GM21619 (cell line): ENCODE data around the gene PODXL.

ENCODE experiments used
- ATAC-seq: cut with Tn5 transposase; IDR thresholded peaks from one replicate; pipeline ENCODE4 v1.9.1; 2021; ENCODE audit not compliant: unreplicated experiment

PODXL gene

GRCh38 chr7:131568510-131568909 is 12.1 kb upstream of the PODXL start:
- no peak for ATAC-seq

DNA sequence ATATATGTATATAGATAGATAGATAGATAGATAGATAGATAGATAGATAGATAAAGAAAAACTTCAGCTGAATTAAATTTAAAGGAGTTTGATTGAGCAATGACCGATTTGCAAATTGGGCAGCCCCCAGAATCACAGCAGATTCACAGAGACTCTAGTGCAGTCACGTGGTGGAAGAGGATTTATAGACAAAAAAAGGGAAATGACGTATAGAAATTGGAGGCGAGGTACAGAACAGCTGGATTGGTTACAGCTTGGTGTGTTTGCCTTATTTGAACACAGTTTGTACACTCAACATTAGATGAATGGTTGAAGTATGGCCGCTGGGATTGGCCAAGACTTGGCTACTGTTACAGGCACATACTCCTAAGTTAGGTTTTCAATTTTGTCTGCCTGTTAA is 8.2 kb upstream of the PODXL start:
- no peak for ATAC-seq

GRCh38 chr7:131563918-131564317 is 7.5 kb upstream of the PODXL start:
- ATAC-seq: no peak

- no peak for ATAC-seq
Measured at GRCh38 chr7:131562941-131563340, 6.5 kb upstream of the PODXL start.

DNA sequence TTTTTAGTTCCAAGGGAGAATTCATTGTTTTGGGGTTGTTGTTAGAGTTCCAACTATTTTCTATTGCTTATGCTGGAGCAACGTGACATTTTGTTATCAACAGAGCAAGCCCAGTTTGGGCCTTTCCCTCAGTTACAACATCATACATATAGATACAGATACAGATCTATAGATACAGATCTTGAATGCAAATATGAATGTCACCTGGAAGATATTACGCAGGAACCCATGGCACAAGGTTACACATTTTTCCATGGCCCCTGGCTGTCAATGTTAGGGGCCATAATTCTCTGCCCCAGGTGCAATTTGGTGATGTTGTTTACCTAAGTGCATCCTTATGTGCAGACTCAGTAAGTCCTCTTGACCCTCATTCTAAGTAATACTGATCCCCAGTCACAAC is 3.6 kb upstream of the PODXL start:
- no peak for ATAC-seq

DNA sequence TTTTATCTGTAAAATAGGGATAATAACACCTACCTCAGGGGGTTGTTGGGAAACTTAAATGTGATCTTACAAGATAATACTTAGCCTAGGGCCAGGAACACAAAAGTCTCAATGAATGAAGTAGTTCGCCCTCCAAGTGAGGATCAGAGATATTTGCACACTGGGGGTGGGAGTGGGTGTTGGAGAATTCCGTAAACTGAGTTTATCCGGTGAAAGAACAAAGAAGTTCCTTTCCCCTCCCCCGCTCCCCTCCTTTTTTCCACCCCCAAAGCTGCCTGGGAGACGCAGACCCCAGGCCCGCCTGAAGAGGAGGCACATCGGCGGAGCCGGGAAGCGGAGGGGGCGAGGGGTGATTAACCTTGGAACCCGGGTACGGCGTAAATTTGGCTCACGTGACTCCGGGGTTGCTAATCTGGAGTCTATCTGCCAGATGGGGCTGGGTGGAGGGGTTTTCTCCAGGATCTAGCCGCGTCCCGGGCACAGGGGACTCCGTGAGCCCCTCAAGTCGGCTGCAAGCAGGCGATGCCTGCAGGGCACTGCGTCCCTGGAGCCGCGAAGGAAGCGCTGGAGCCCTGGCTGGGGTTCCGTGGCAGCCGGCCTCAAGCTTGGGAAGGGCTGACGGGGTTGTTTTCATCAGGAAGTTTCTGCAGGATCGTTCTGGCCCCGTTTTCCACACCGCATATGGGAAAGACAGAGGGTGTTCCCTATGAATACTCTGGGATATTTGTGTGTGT is 1.4 kb upstream of the PODXL start:
- ATAC-seq: no peak

DNA sequence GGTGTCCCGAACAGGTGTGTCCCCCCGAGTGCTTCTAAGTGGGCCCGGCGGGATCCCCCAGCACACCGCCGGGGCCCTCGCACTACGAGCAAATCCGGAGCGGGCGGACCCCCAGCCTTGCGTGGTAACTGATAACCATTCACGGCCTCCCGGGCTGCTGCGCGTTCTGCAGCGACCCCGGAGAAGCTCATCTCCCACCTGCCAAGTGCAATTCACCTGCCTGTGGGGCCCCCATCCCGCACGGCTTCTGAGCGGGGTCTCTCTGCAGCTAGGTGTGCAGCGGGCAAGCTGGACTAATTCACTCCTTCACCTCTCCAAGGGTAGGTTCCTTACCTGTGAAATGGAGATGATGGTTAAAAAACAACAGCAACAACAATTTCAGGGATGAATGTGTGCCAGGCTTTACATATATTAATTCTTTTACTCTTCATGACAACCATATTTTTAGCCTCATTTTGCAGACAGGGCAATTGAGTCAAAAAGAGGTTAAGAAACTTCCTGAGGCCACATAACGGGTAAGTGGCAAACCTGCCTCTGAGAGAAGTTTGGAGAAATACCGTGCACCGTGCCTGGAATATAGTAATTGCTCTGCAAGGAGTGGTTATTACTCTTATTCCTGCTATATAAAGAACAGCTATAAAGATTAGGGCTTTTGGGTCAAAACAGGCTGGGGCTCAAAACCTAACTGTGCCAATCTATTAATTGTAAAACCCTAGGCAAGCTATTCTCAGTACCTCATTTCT is 652 bp upstream of the PODXL start:
- ATAC-seq: no peak

DNA sequence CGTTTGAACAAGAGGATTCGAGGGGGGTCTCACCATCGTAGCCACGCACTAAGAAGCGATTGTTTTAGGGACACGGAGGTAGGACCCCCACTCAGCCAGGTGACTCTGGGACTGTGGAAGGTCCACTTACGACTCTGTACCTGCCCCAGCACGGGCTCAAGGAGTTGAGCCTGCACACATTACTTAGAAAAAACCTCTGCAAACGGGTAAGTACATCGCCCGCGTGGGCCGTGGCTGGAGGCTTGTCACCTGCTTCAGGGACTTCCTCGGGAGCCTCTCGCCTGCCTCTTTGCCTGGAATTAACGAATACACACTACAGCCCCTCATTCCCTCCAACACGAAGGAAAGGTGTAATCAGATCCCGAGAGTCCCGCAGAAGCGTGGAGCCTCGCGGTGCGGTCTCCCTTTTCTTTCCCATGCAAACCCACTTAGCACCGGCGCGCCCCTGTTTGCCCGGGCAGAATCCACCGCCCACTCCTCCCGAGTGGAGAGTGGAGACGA is 826 bp downstream of the PODXL start:
- ATAC-seq: no peak

- ATAC-seq: no peak
Measured at GRCh38 chr7:131554880-131555516, 1.4 kb downstream of the PODXL start.

DNA sequence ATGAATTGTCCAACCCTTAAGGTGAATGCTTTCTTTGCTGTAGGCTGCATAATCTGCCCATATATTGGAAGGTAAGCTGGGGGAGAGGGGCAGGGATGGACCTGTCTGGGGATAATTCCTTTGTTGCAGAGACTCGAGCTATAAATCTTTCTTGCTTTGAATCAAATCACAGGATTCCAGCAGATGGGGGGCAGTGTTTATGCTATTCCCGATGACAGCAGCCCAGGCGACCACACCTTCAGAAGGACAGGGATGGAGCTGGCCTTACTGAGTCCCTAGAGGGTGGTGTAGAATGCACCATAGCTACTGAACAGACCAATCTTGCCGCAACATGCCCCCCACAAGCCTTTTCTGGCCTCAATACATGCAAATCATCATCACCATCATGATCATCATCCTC is 2.5 kb downstream of the PODXL start:
- no peak for ATAC-seq

GRCh38 chr7:131552053-131552452 is 4.4 kb downstream of the PODXL start:
- ATAC-seq: no peak

- ATAC-seq: no peak
Measured at GRCh38 chr7:131550846-131551245, 5.6 kb downstream of the PODXL start.

DNA sequence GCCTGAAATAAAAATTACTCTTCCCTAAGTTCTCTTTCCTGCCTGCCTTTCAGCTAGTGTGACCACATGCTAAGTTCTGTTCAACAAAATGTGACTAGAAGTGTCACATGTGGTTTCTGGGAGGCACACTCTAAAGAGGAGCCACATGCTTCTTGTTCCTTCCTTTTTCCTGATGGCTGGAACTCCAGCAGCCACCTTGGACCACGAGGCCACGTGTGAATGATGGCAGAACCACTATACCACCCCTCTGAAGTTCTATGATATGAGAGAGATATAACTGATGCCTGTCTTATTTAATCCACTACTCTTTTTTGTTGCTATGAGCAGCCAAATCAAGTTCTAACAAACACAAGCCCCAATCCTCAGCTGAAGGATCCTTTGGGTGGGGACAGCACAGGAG is 8.1 kb downstream of the PODXL start:
- no peak for ATAC-seq

GRCh38 chr7:131547589-131547988 is 8.8 kb downstream of the PODXL start:
- ATAC-seq: no peak

DNA sequence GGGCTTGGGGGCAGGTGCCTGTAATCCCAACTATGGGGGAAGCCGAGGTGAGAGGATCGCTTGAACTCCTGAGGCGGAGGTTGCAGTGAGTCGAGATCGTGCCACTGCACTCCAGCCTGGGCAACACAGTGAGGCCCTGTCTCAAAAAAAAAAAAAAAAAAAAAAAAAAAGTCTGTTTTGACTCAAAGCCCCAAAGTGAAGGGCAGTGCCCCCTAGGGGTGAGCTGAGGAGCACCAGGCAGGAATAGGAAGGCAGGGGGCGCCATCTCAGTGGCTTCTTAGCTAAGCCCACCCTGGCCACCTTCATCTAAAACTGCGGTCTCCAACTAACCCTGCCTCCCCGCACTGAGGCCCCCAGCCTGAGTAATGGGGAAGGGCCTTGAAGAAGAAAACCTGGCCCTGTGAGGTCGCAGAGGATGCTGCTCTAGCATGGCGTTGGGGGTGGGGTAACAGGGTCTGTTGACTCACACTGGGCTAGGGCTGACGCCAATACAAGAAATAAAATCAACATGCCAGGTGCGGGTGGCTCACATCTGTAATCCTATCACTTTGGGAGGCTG is 9.8 kb downstream of the PODXL start:
- ATAC-seq: no peak

DNA sequence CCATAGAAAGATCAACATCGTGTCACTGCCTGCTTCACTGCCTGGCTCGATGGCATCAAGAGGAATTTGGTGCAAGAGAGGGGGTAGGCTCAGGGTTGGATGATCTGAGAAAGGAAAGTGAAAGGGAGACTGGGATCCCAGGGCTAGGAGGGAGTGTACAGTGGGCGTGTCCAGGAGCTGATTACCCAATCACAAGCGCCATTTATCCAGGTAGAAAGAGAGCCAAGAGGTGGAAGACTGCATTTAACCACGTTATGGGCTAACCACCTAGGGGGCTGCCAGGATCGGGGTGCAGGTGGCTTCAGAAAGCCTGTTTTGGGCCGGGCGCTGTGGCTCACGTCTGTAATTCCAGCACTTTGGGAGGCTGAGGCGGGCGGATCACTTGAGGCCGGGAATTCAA is 10.3 kb downstream of the PODXL start:
- no peak for ATAC-seq

- ATAC-seq: no peak
Measured at GRCh38 chr7:131544449-131545301, 11.8 kb downstream of the PODXL start.

- no peak for ATAC-seq
Measured at GRCh38 chr7:131544021-131544420, 12.4 kb downstream of the PODXL start.

DNA sequence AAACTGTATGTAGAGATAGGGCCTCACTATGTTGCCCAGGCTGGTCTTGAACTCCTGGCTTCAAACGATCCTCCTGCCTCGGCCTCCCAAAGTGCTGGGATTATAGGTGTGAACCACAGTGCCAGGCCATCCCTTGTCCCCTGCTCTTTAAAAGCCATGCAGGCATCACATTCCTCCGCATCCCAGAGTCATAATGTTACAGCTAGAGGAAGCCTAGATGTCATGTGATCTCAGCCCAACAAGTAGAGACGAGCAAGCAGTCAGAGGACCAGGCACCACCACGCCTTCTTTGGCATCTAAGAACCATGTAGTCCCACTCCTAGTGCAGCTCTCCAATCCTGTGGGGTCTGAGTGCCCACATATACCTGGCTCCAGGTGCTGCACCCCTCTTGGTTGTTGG is 13.1 kb downstream of the PODXL start:
- no peak for ATAC-seq

GRCh38 chr7:131540491-131541162 is 15.8 kb downstream of the PODXL start:
- no peak for ATAC-seq
